ENCODE results near the gene NTMT1. TPM values are rescaled to one million over a fixed set of nuclear protein-coding genes. Genes with fewer than 3 reads are reported as not detected.
"Not testable (repeated sequence)": the region's sequence is repeated elsewhere in the genome, so short reads cannot be mapped to it uniquely, and the experiment has no call there.

Gene NTMT1
- total RNA-seq, 1 donor from 2014 or later = 23.7 TPM

- DNase-seq (ENCODE audit: low read depth in 2 of 2) = no peak
Observed at GRCh38 chr9:129650680-129651235, 24.8 kb downstream of the NTMT1 start.

GRCh38 chr9:129653823-129654553 lies 28.0 kb downstream of the NTMT1 start:
- DNase-seq (ENCODE audit: low read depth in 2 of 2) = no peak

GRCh38 chr9:129654554-129655040 lies 28.6 kb downstream of the NTMT1 start:
- no peak for DNase-seq (ENCODE audit: low read depth in 2 of 2)

- DNase-seq (ENCODE audit: low read depth in 2 of 2) = no peak
Observed at GRCh38 chr9:129655154-129655553, 29.2 kb downstream of the NTMT1 start.

GRCh38 chr9:129655696-129656095 lies 29.7 kb downstream of the NTMT1 start:
- no peak for DNase-seq (ENCODE audit: low read depth in 2 of 2)

- DNase-seq (ENCODE audit: low read depth in 2 of 2) = peak in 1 of 2 donors; percentile 42
Observed at GRCh38 chr9:129656795-129657390, 30.9 kb downstream of the NTMT1 start.

- DNase-seq (ENCODE audit: low read depth in 2 of 2) = no peak
Observed at GRCh38 chr9:129661029-129661428, 35.1 kb downstream of the NTMT1 start.

GRCh38 chr9:129662239-129662638 lies 36.3 kb downstream of the NTMT1 start:
- not testable (repeated sequence) for DNase-seq (ENCODE audit: low read depth in 2 of 2)

GRCh38 chr9:129664746-129665388 lies 38.9 kb downstream of the NTMT1 start:
- no peak for DNase-seq (ENCODE audit: low read depth in 2 of 2)

GRCh38 chr9:129665389-129665775 lies 39.4 kb downstream of the NTMT1 start, which contains the start of gene PRRX2:
Gene PRRX2, plus strand, starts transcription at chr9:129665647. Its CDS starts 221 bp downstream, at chr9:129665868.
- DNase-seq (ENCODE audit: low read depth in 2 of 2) = no peak

- DNase-seq (ENCODE audit: low read depth in 2 of 2) = no peak
Observed at GRCh38 chr9:129665814-129666520, 40.0 kb downstream of the NTMT1 start.

GRCh38 chr9:129666575-129666974 lies 40.6 kb downstream of the NTMT1 start:
- DNase-seq (ENCODE audit: low read depth in 2 of 2) = no peak

- DNase-seq (ENCODE audit: low read depth in 2 of 2) = no peak
Observed at GRCh38 chr9:129667378-129667777, 41.4 kb downstream of the NTMT1 start.

GRCh38 chr9:129667850-129668249 lies 41.9 kb downstream of the NTMT1 start:
- DNase-seq (ENCODE audit: low read depth in 2 of 2) = no peak

- peak in 1 of 2 donors; percentile 16 for DNase-seq (ENCODE audit: low read depth in 2 of 2)
Observed at GRCh38 chr9:129669141-129669718, 43.3 kb downstream of the NTMT1 start.

- no peak for DNase-seq (ENCODE audit: low read depth in 2 of 2)
Observed at GRCh38 chr9:129669946-129670345, 44.0 kb downstream of the NTMT1 start.

GRCh38 chr9:129671065-129671464 lies 45.1 kb downstream of the NTMT1 start:
- no peak for DNase-seq (ENCODE audit: low read depth in 2 of 2)

GRCh38 chr9:129671519-129671918 lies 45.6 kb downstream of the NTMT1 start:
- DNase-seq (ENCODE audit: low read depth in 2 of 2) = no peak

GRCh38 chr9:129672702-129673101 lies 46.7 kb downstream of the NTMT1 start:
- no peak for DNase-seq (ENCODE audit: low read depth in 2 of 2)

- no peak for DNase-seq (ENCODE audit: low read depth in 2 of 2)
Observed at GRCh38 chr9:129673602-129674001, 47.6 kb downstream of the NTMT1 start.

- no peak for DNase-seq (ENCODE audit: low read depth in 2 of 2)
Observed at GRCh38 chr9:129674229-129674628, 48.3 kb downstream of the NTMT1 start.
